Stimulated activated CD4-positive, alpha-beta T cell treated with anti-CD3 and anti-CD28 coated beads, Interleukin-2, amount 100 ng/mL, for 4 hours (primary cell): Measurements from ENCODE around the gene MAZ.

ENCODE experiments used
- DNase-seq: peaks from one replicate; pipeline ENCODE4 v3.0.0-alpha.2; 2020; ENCODE audit warnings: low read depth

The MAZ gene

DNA sequence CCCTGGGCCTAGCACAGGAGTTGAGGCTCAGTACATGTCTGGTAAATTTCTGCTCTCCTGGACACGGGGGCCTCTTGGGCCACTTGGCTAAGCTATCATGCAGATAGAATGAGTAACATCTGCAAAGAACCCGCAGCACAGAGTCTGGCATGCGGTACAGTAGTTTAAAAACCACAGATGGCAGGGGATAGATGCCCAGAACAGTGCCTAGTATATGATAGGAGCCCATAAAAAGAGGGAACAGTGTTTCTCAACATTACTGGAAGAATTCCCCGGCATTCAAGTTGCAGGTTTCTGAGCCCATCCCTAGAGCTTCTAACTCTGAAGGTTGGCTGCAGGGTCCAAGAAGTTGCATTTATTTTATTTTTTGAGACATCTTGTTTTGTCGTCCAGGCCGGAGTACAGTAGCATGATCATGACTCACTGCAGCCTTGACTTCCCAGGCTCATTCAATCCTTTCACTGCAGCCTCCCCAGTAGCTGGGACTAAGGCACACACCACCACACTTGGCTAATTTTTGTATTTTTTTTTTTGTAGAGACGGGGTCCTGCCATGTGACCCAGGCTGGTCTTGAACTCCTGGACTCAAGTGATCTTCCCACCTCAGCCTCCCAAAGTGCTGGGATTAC, 50.9 kb downstream of the MAZ start:
- DNase-seq: no peak

DNA sequence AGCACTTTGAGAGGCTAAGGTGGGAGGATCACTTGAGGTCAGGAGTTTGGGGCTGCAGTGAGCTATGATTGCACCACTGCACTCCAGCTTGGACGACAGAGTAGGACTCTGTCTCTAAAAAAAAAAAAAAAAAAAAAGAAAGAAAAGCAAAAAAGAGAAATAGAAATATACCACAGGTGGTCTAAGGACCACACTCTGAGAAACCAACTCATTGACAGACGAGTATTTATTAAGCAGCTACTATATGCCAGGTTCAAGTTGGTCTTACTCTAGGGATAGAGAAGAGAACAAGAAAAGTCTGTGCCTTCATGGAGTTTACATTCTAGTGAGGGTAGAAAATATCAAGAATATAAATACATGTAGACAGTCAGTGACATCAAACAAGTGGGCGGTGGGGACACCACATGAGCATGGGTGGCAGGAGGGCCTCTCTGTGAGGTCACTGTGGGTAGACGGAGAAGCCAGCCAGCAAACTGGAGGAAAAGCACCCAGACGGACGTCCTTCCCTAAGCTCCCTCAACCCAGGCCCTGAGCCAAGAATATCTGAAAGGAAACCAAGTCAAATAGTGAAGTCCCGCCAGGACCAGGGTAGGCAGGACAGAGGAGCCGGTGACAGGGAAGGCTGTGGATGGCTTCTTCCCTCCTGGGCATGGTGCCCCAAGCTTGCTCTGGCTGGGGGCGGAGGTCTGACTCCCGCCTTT, 52.0 kb downstream of the MAZ start:
- no peak for DNase-seq

DNA sequence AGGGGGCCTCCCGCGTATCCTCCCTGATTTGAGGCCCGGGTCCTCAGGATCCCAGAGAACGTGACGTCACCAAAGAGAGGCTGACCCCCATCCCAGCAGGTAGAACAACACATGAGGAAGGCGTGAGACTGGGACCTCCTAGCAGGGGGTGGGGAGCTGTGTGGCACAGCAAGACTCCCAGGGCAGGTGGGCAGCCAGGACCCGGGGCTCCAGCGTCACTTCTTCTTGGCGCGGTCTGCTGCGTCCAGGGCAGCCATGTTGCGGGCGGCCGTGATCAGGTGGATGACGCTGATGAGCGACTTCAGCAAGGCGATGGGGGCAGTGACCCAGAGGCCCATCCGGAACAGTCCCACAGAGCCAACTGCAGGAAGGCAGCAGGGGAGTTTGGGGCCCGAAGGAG, 52.6 kb downstream of the MAZ start:
- no peak for DNase-seq

- DNase-seq: no peak
Observed at GRCh38 chr16:29860218-29860617, 53.9 kb downstream of the MAZ start.
